Vagina (tissue), 2 donors: ENCODE measurements around the gene OLFM1. TPM values are rescaled to one million over a fixed set of nuclear protein-coding genes. Genes with fewer than 3 reads are reported as not detected.

Experiments used
- DNase-seq, 2 donors: peaks; one replicate each; pipeline ENCODE4 v3.0.0-alpha.2; 2017; ENCODE audit errors: extremely low spot score in 2 of 2
- H3K27ac ChIP-seq: fragments of 200-600 bp; sonication (generic); one replicate; pipeline ENCODE4 v1.5.1; 2019
- H3K27me3 ChIP-seq: fragments of 200-600 bp; sonication (generic); one replicate; pipeline ENCODE4 v1.5.1; 2019
- H3K36me3 ChIP-seq, 2 donors: fragments of 200-600 bp; sonication (generic); one replicate each; pipeline ENCODE4 v1.5.1; 2017 to 2019
- H3K4me1 ChIP-seq: fragments of 200-600 bp; sonication (generic); one replicate; pipeline ENCODE4 v1.5.1; 2019
- H3K4me3 ChIP-seq, 2 donors: fragments of 200-600 bp; sonication (generic); 1 replicate in 1 of 2; 2 replicates in 1 of 2; pipeline ENCODE4 v1.5.1; 2016 to 2019
- H3K9me3 ChIP-seq: fragments of 200-600 bp; sonication (generic); one replicate; pipeline ENCODE4 v1.5.1; 2019
- CTCF ChIP-seq, 3 experiments: fragments of 450-650 bp in 2 of 3; fragments of 200-600 bp in 1 of 3; sonication (generic) in 1 of 3; IDR thresholded peaks; one replicate each; pipeline ENCODE4 v1.5.1; 2017 to 2019; ENCODE audit warnings: antibody characterized with exemption in 3 of 3, mild to moderate bottlenecking in 2 of 3, moderate library complexity in 2 of 3
- POLR2A ChIP-seq, 2 donors: fragments of 450-650 bp; IDR thresholded peaks; one replicate each; pipeline ENCODE4 v1.6.1; 2017; ENCODE audit warnings: antibody characterized with exemption in 2 of 2, mild to moderate bottlenecking in 2 of 2, moderate library complexity in 2 of 2
- POLR2AphosphoS5 ChIP-seq, 2 donors: sonication (generic); formaldehyde crosslinking; IDR thresholded peaks; one replicate each; pipeline ENCODE4 v1.9.0; 2017; ENCODE audit warnings: antibody characterized with exemption in 2 of 2, mild to moderate bottlenecking in 2 of 2, low read depth in 1 of 2; ENCODE audit not compliant: insufficient read depth in 1 of 2
- intact Hi-C: fragments of 100-400 bp; cut with DNase I; formaldehyde crosslinking; loops from one replicate; pipeline ENCODE4 v1.15.1; 2023
- total RNA-seq: library from RNA; depleted of rRNA; stranded (reverse); fragments of >200 nt; gene quantifications from one replicate; pipeline ENCODE4 v1.2.3, GENCODE V29; 2016

Gene OLFM1
- total RNA-seq, 1 donor from 2014 or later, result 39.0 TPM

DNA sequence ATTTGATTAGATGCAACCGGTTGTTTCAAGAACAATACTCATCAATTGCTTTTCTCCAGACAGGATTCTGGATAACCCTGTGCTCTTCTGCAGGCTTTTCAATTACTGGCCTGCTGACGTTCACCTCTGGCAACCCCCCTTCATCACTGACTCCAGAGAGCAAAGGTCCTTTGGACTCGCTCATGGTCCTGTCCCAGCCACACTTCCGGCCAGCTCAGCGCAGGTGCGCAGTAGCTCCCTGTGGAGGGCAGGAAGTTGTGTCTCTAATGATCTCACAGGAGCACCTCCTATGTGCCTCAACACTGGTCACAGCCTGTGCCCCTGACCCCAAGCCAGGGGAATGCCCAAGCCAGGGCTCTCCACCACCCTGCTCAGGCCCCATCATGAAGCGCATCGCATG, 44.0 kb downstream of the OLFM1 start:
- H3K4me1 ChIP-seq, result peaks cover 33% of the 10 kb centered on the region
- H3K9me3 ChIP-seq, result no peaks in the 10 kb centered on the region
- DNase-seq, result no peak
- H3K4me3 ChIP-seq, result no peak overlapping the region
- no peaks in the 10 kb centered on the region for H3K36me3 ChIP-seq
- no peak for TF ChIP-seq POLR2AphosphoS5 (IDR thresholded peaks at IDR 0.05; ENCODE audit: insufficient read depth in 1 of 2, low read depth in 1 of 2)
- TF ChIP-seq CTCF (IDR thresholded peaks at IDR 0.05), result no peak
- no peak for TF ChIP-seq POLR2A (IDR thresholded peaks at IDR 0.05)
- no peak overlapping the region for H3K27ac ChIP-seq
- no peaks in the 10 kb centered on the region for H3K27me3 ChIP-seq
- intact Hi-C loops, result no loop called here

DNA sequence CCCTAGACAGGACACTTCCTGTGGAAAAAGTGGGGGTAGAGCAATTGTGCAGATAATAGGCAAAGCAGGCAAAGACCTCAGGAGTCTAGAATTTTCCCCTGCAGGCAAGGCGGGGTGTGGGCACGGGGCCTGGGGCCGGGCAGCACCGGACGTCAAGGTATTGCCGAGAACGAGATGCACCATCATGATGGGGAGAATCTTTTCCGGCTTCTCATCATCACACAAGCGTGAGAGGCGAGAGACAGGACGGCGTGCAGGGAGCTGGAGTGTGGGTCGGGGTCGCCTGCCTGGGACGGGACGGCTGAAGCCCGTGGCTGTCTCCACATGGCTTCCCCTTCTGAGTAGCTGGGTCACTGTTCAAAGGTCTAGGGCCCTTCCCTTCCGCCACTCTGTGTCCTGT, 44.5 kb downstream of the OLFM1 start:
- TF ChIP-seq POLR2AphosphoS5 (IDR thresholded peaks at IDR 0.05; ENCODE audit: insufficient read depth in 1 of 2, low read depth in 1 of 2) (no peak), CTCF (IDR thresholded peaks at IDR 0.05) (no peak), POLR2A (IDR thresholded peaks at IDR 0.05) (no peak)
- H3K27me3 ChIP-seq, result no peaks in the 10 kb centered on the region

DNA sequence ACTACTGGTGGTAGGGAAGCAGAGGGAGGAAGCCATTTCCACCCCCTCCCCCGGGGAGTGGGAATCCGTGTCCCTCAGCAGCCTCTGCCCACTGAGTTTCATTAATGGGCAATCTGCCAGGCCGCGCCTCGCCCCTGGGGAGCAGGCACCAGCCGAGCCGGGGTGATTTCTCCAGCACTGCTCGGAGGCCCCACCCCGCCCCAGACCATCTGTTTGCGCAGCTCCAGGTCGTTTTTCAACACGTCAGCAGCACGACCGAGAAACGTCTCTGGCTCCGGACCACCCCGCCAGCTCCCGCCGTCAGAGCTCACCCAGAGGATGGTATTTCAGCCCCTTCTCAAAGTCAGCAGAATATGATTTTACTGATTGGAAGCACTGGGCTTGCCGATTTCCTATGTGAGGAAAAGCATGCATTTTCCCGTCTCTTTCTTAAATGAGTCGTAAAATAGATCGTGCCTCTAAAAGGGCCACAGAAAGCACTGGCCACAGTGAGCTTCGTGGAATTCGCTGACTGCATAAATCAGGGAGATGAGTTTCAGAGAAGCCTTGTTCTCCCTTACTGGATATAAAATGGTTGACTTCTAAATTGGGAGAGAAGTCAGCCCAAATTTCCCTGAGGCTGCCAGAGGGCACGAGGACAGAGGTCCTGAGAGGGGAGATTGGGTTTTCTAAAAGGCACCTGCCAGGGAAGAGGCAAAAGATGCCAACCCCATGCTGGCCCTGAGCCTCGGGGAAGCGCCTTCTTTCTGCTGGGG, 47.0 kb downstream of the OLFM1 start:
- Histone ChIP-seq H3K9me3 (no peaks in the 10 kb centered on the region), H3K4me3 (no peak overlapping the region), H3K4me1 (peaks cover 31% of the 10 kb centered on the region), H3K36me3 (no peaks in the 10 kb centered on the region), H3K27ac (no peak overlapping the region), H3K27me3 (no peaks in the 10 kb centered on the region)
- TF ChIP-seq POLR2AphosphoS5 (IDR thresholded peaks at IDR 0.05; ENCODE audit: insufficient read depth in 1 of 2, low read depth in 1 of 2) (no peak), POLR2A (IDR thresholded peaks at IDR 0.05) (no peak), CTCF (IDR thresholded peaks at IDR 0.05) (no peak)
- intact Hi-C loops, result no loop called here
- no peak for DNase-seq

More for the DNA sequence above, 44.5 kb downstream of the OLFM1 start:
- Histone ChIP-seq H3K4me1 (peaks cover 35% of the 10 kb centered on the region), H3K4me3 (no peak overlapping the region), H3K9me3 (no peaks in the 10 kb centered on the region), H3K27ac (no peak overlapping the region), H3K36me3 (no peaks in the 10 kb centered on the region)
- intact Hi-C loops, result no loop called here
- DNase-seq, result no peak

DNA sequence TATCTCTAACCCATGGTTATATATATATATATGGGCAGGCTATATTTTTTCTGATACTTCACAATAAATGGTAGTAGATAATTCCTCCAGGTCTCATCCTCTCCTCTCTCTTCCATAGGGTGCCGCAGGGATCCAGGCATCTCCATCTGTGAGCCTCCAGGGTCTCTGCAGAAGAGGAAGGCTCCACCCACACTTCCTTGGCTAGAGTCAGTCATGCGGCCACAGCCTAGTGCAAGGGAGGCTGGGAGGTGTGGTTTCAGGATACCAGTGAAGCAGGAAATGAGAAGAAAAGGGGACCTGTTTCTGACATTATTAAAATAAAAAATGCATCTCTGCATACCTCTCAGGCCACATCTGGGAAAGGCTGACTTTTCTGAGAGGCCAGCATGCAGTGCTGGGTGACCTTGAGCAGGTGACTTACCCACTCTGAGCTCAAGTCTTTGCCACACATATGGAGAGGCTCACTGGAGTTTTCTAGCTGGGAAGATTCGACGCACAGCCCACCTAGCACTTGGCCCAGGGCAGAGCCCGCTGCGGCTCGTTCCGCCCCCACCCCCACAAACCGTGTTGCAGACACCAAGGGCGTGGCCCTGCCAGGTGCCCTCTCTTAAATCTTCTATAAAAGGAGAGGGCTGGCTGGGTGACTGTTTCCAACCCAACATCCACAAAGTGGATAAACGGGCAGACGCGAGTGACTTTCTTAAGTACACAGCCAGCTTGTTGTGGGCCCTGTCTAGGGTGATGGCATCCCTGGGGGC, 47.9 kb downstream of the OLFM1 start:
- intact Hi-C loops, result no loop called here
- Histone ChIP-seq H3K9me3 (no peaks in the 10 kb centered on the region), H3K27me3 (no peaks in the 10 kb centered on the region), H3K4me1 (peaks cover 31% of the 10 kb centered on the region), H3K36me3 (no peaks in the 10 kb centered on the region), H3K27ac (no peak overlapping the region), H3K4me3 (no peak overlapping the region)
- no peak for DNase-seq
- TF ChIP-seq POLR2A (IDR thresholded peaks at IDR 0.05) (no peak), POLR2AphosphoS5 (IDR thresholded peaks at IDR 0.05; ENCODE audit: insufficient read depth in 1 of 2, low read depth in 1 of 2) (no peak), CTCF (IDR thresholded peaks at IDR 0.05) (no peak)

- no peaks in the 10 kb centered on the region for H3K27me3 ChIP-seq
- DNase-seq, result no peak
- H3K9me3 ChIP-seq, result no peaks in the 10 kb centered on the region
Observed at GRCh38 chr9:135135929-135136315, 48.5 kb downstream of the OLFM1 start.

More at GRCh38 chr9:135135929-135136315, 48.5 kb downstream of the OLFM1 start:
- intact Hi-C loops, result no loop called here
- H3K36me3 ChIP-seq, result no peaks in the 10 kb centered on the region
- no peak overlapping the region for H3K27ac ChIP-seq
- H3K4me3 ChIP-seq, result no peak overlapping the region
- peaks cover 26% of the 10 kb centered on the region for H3K4me1 ChIP-seq
- TF ChIP-seq POLR2AphosphoS5 (IDR thresholded peaks at IDR 0.05; ENCODE audit: insufficient read depth in 1 of 2, low read depth in 1 of 2) (no peak), CTCF (IDR thresholded peaks at IDR 0.05) (no peak), POLR2A (IDR thresholded peaks at IDR 0.05) (no peak)
